ENCODE data around the gene GNPDA1.

Gene GNPDA1

GRCh38 chr5:142023836-142024235, 11.0 kb upstream of the GNPDA1 start:
- DNase-seq (ENCODE audit: low read depth) = no peak

- DNase-seq (ENCODE audit: low read depth) = no peak
These were observed 7.4 kb upstream of the GNPDA1 start for GRCh38 chr5:142020122-142020659.

- DNase-seq (ENCODE audit: low read depth) = no peak
These were observed 5.1 kb upstream of the GNPDA1 start for GRCh38 chr5:142017832-142018427.

- DNase-seq (ENCODE audit: low read depth) = no peak
These were observed 3.7 kb upstream of the GNPDA1 start for GRCh38 chr5:142016556-142016955.

GRCh38 chr5:142015781-142016533, 3.1 kb upstream of the GNPDA1 start:
- no peak for DNase-seq (ENCODE audit: low read depth)

- peak; percentile 65 for DNase-seq (ENCODE audit: low read depth)
These were observed 2.2 kb upstream of the GNPDA1 start for GRCh38 chr5:142014911-142015584.

- no peak for DNase-seq (ENCODE audit: low read depth)
These were observed 1.1 kb upstream of the GNPDA1 start for GRCh38 chr5:142013734-142014521.

GRCh38 chr5:142012186-142012785, 541 bp downstream of the GNPDA1 start:
- DNase-seq (ENCODE audit: low read depth) = peak; percentile 68

- no peak for DNase-seq (ENCODE audit: low read depth)
These were observed 1.1 kb downstream of the GNPDA1 start for GRCh38 chr5:142011572-142012185.

- no peak for DNase-seq (ENCODE audit: low read depth)
These were observed 2.9 kb downstream of the GNPDA1 start for GRCh38 chr5:142009886-142010285.

- DNase-seq (ENCODE audit: low read depth) = no peak
These were observed 4.0 kb downstream of the GNPDA1 start for GRCh38 chr5:142008813-142009212.

- no peak for DNase-seq (ENCODE audit: low read depth)
These were observed 5.6 kb downstream of the GNPDA1 start for GRCh38 chr5:142007237-142007544.

- DNase-seq (ENCODE audit: low read depth) = no peak
These were observed 6.2 kb downstream of the GNPDA1 start for GRCh38 chr5:142006363-142007236.

- no peak for DNase-seq (ENCODE audit: low read depth)
These were observed 9.5 kb downstream of the GNPDA1 start for GRCh38 chr5:142003266-142003800.

- no peak for DNase-seq (ENCODE audit: low read depth)
These were observed 11.9 kb downstream of the GNPDA1 start for GRCh38 chr5:142000704-142001484.

- no peak for DNase-seq (ENCODE audit: low read depth)
These were observed 12.7 kb downstream of the GNPDA1 start for GRCh38 chr5:142000173-142000572.

GRCh38 chr5:141997358-141997960, 15.4 kb downstream of the GNPDA1 start:
- no peak for DNase-seq (ENCODE audit: low read depth)

- no peak for DNase-seq (ENCODE audit: low read depth)
These were observed 17.2 kb downstream of the GNPDA1 start for GRCh38 chr5:141995656-141996055.

Data from stimulated activated CD4-positive, alpha-beta T cell treated with anti-CD3 and anti-CD28 coated beads, Interleukin-2, amount 100 ng/mL, for 4 hours (primary cell).